Stimulated activated CD8-positive, alpha-beta memory T cell treated with anti-CD3 and anti-CD28 coated beads, Interleukin-7, amount 100 ng/mL, for 24 hours (primary cell): ENCODE results near the gene NOL3.

Experiments
- DNase-seq: peaks from one replicate; pipeline ENCODE4 v3.0.0-alpha.2; 2020; ENCODE audit warnings: low read depth

The NOL3 gene

GRCh38 chr16:67206838-67207248 is 36.5 kb downstream of the NOL3 start:
- no peak for DNase-seq

- DNase-seq = no peak
Observed at GRCh38 chr16:67207249-67208091, 37.1 kb downstream of the NOL3 start.

GRCh38 chr16:67208154-67208896 is 38.0 kb downstream of the NOL3 start:
- DNase-seq = no peak

GRCh38 chr16:67209565-67209964 is 39.2 kb downstream of the NOL3 start:
- DNase-seq = no peak

- no peak for DNase-seq
Observed at GRCh38 chr16:67210069-67210937, 40.0 kb downstream of the NOL3 start.

- DNase-seq = no peak
Observed at GRCh38 chr16:67211674-67212073, 41.3 kb downstream of the NOL3 start.

- no peak for DNase-seq
Observed at GRCh38 chr16:67212766-67213165, 42.4 kb downstream of the NOL3 start.

GRCh38 chr16:67213197-67214019 is 43.1 kb downstream of the NOL3 start:
- no peak for DNase-seq

GRCh38 chr16:67215706-67216105 is 45.4 kb downstream of the NOL3 start:
- no peak for DNase-seq

- DNase-seq = no peak
Observed at GRCh38 chr16:67216612-67217490, 46.5 kb downstream of the NOL3 start.

- no peak for DNase-seq
Observed at GRCh38 chr16:67223992-67224391, 53.7 kb downstream of the NOL3 start.
